NCI-H2029 (cell line): ENCODE results near the gene NME2.

Experiments
- DNase-seq: peaks from one replicate; lab custom pipeline; 2025; lab: John Stamatoyannopoulos, UW

Gene NME2

GRCh38 chr17:51203838-51204237, 37.6 kb downstream of the NME2 start:
- no peak for DNase-seq

GRCh38 chr17:51214920-51215319, 48.7 kb downstream of the NME2 start:
- no peak for DNase-seq

GRCh38 chr17:51217946-51218345, 51.7 kb downstream of the NME2 start:
- peak; percentile 15 for DNase-seq

- no peak for DNase-seq
Observed at GRCh38 chr17:51221322-51221721, 55.1 kb downstream of the NME2 start.
